ENCODE data around the gene PDZRN3.

DNA sequence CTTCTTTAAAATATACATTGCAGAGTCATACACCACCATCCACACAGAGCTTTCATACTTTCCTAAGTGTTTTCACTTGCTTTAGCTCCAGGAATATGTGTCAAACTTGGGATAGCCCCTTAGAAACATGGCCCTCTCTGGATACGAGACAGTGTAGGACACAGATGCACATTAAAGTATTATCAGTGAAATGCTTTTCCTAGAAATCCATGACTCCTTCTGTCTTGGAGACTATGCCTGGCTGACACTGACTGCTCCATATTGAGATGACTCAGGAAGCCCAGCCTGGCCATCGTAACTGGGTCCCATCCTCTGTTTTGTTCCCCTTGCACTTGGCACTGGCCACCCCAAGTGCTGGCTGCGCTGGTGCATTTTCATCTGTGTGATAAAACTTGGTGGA, 204.8 kb downstream of the PDZRN3 start:
- TF ChIP-seq, protein P1, sequence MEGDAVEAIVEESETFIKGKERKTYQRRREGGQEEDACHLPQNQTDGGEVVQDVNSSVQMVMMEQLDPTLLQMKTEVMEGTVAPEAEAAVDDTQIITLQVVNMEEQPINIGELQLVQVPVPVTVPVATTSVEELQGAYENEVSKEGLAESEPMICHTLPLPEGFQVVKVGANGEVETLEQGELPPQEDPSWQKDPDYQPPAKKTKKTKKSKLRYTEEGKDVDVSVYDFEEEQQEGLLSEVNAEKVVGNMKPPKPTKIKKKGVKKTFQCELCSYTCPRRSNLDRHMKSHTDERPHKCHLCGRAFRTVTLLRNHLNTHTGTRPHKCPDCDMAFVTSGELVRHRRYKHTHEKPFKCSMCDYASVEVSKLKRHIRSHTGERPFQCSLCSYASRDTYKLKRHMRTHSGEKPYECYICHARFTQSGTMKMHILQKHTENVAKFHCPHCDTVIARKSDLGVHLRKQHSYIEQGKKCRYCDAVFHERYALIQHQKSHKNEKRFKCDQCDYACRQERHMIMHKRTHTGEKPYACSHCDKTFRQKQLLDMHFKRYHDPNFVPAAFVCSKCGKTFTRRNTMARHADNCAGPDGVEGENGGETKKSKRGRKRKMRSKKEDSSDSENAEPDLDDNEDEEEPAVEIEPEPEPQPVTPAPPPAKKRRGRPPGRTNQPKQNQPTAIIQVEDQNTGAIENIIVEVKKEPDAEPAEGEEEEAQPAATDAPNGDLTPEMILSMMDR (IDR thresholded peaks at IDR 0.05), result no peak
- no peak for TF ChIP-seq POLR2A (IDR thresholded peaks at IDR 0.05)
- TF ChIP-seq EP300 (IDR thresholded peaks at IDR 0.05), result no peak
- no peak for TF ChIP-seq POLR2AphosphoS5 (IDR thresholded peaks at IDR 0.05)
